ENCODE results near the gene LSM4. TPM values are rescaled to one million over a fixed set of nuclear protein-coding genes. Genes with fewer than 3 reads are reported as not detected.

LSM4 gene
- total and polyA plus RNA-seq, 2 donors (not counting 3 experiments of a cell fraction or from before 2014, with no cell fraction given), result 118 to 119 TPM

- no peaks in the 10 kb centered on the region for H3K9me3 ChIP-seq (replicated peaks; ENCODE audit: control insufficient read depth, insufficient read depth, low read length)
- no peak for TF ChIP-seq FOS (IDR thresholded peaks at IDR 0.05; ENCODE audit: borderline replicate concordance, insufficient read depth, low read length)
- no peak for TF ChIP-seq MAX (IDR thresholded peaks at IDR 0.05; ENCODE audit: insufficient read depth, insufficient read length)
- no peak for TF ChIP-seq MYC (IDR thresholded peaks at IDR 0.05; ENCODE audit: low read depth, low read length)
- TF ChIP-seq CTCF (IDR thresholded peaks at IDR 0.05; ENCODE audit: extremely low read depth in 1 of 2, insufficient read depth in 1 of 2, low read depth in 1 of 2, low read length in 2 of 2), result peak; percentile 84 to 97
- TF ChIP-seq POLR2A (IDR thresholded peaks at IDR 0.05; ENCODE audit: low read depth, low read length), result no peak
- DNase-seq (ENCODE audit: low read depth, low spot score) (peak; percentile 97), FAIRE-seq (peak; percentile 97)
- H3K4me3 ChIP-seq (replicated peaks in 1 of 3; ENCODE audit: insufficient read depth in 1 of 3, low read depth in 1 of 3, low read length in 3 of 3), result peak overlapping the region in 2 of 3 experiments; percentile 4 to 16
- CTCF ChIA-PET, result interaction anchor here (0.6 to 10.9 kb wide), 54 partner anchors 8 to 217 kb away, joined by 3 to 401 read pairs (median 5); partner anchors contain the start of genes GDF15, IQCN, JUND and PGPEP1
- dilution Hi-C loops (cut with MboI; ENCODE audit: extremely low pct_ligation_motif_present, low sequenced_read_pairs), result no loop called here
- intact Hi-C loops (cut with micrococcal nuclease), result loop anchor here (1.0 to 10.0 kb wide), 3 partner anchors 49 to 214 kb away; no protein-coding TSS in a partner anchor
- H3K27ac ChIP-seq (ENCODE audit: insufficient read depth, low read depth, low read length), result peak overlapping the region; percentile 13
- POLR2A ChIA-PET, result interaction anchor here (0.6 to 6.2 kb wide), 8 partner anchors 11 to 58 kb away, joined by 3 to 103 read pairs (median 6); partner anchors contain the start of genes GDF15 and JUND
- H3K36me3 ChIP-seq (ENCODE audit: control insufficient read depth in 2 of 2, extremely low read depth in 1 of 2, insufficient read depth in 2 of 2, low read length in 2 of 2), result no peaks in the 10 kb centered on the region
- no peaks in the 10 kb centered on the region for H4K20me1 ChIP-seq (replicated peaks; ENCODE audit: control insufficient read depth, extremely low read depth, insufficient read depth, low read length)
- H2AFZ ChIP-seq (ENCODE audit: low read depth, low read length), result peak overlapping the region; percentile 97
- no peaks in the 10 kb centered on the region for H3K9me1 ChIP-seq (replicated peaks; ENCODE audit: control insufficient read depth, extremely low read depth, insufficient read depth, low read length)
- H3K79me2 ChIP-seq (ENCODE audit: control insufficient read depth, insufficient read depth, low read length), result no peaks in the 10 kb centered on the region
- BruUV-seq (replicated peaks), result no TSS peak
- H3K4me2 ChIP-seq (ENCODE audit: insufficient read depth, low read length), result peak overlapping the region; percentile 66
- peaks cover 0 to 2% of the 10 kb centered on the region in 2 experiments for H3K27me3 ChIP-seq (ENCODE audit: control insufficient read depth in 2 of 2, insufficient read depth in 2 of 2, low read length in 2 of 2)
- H3K4me1 ChIP-seq (ENCODE audit: control insufficient read depth, extremely low read depth, insufficient read depth, low read length), result peaks cover 8% of the 10 kb centered on the region
- peak overlapping the region; percentile 43 for H3K9ac ChIP-seq (replicated peaks; ENCODE audit: extremely low read depth, insufficient read depth, low read length)
Observed at GRCh38 chr19:18328340-18329034, 5.6 kb upstream of the LSM4 start.
